Trophoblast cell (in vitro differentiated cells and primary cell): Measurements from ENCODE around the gene CCDC154.

ENCODE experiments used
- DNase-seq, 2 donors: peaks; one replicate each; pipeline ENCODE4 v3.0.0-alpha.2; 2016
- H2AFZ ChIP-seq: 2 replicates; pipeline ENCODE4 v1.6.1; 2013; ENCODE audit warnings: low read length, moderate library complexity, mild to moderate bottlenecking; ENCODE audit not compliant: insufficient read depth, poor library complexity
- H2AK5ac ChIP-seq: 2 replicates; pipeline ENCODE4 v1.6.1; 2013; ENCODE audit warnings: mild to moderate bottlenecking, low read length
- H2BK120ac ChIP-seq: 2 replicates; pipeline ENCODE4 v1.6.1; 2013; ENCODE audit warnings: low read length, mild to moderate bottlenecking, moderate library complexity; ENCODE audit not compliant: insufficient read depth, poor library complexity
- H2BK12ac ChIP-seq: 2 replicates; pipeline ENCODE4 v1.6.1; 2013; ENCODE audit warnings: mild to moderate bottlenecking, low read length, moderate library complexity
- H2BK5ac ChIP-seq: 2 replicates; pipeline ENCODE4 v1.6.1; 2013; ENCODE audit warnings: low read length, low read depth, moderate library complexity, mild to moderate bottlenecking; ENCODE audit not compliant: poor library complexity
- H3K14ac ChIP-seq: 2 replicates; pipeline ENCODE4 v1.6.1; 2013; ENCODE audit warnings: mild to moderate bottlenecking, low read length
- H3K18ac ChIP-seq: 2 replicates; pipeline ENCODE4 v1.6.1; 2013; ENCODE audit warnings: mild to moderate bottlenecking, low read length
- H3K23ac ChIP-seq: 2 replicates; pipeline ENCODE4 v1.6.1; 2013; ENCODE audit warnings: low read length
- H3K27ac ChIP-seq: 2 replicates; pipeline ENCODE4 v1.5.1; 2013; ENCODE audit warnings: low read depth, mild to moderate bottlenecking, inconsistent platforms, low read length, moderate library complexity
- H3K27me3 ChIP-seq: 2 replicates; pipeline ENCODE4 v1.6.1; 2013; ENCODE audit warnings: inconsistent platforms, mild to moderate bottlenecking, low read length, moderate library complexity; ENCODE audit not compliant: insufficient read depth
- H3K36me3 ChIP-seq, 2 experiments: 1 replicate in 1 of 2; 2 replicates in 1 of 2; pipeline ENCODE4 v1.6.1; 2013; ENCODE audit warnings: low read length in 2 of 2, mild to moderate bottlenecking in 2 of 2, moderate library complexity in 1 of 2; ENCODE audit not compliant: insufficient read depth in 2 of 2, control insufficient read depth in 1 of 2
- H3K4ac ChIP-seq: 2 replicates; pipeline ENCODE4 v1.6.1; 2013; ENCODE audit warnings: low read depth, mild to moderate bottlenecking, low read length, moderate library complexity
- H3K4me1 ChIP-seq, 2 experiments: 1 replicate in 1 of 2; 2 replicates in 1 of 2; pipeline ENCODE4 v1.6.1; 2013; ENCODE audit warnings: low read length in 2 of 2, mild to moderate bottlenecking in 2 of 2, moderate library complexity in 1 of 2; ENCODE audit not compliant: insufficient read depth in 2 of 2, control insufficient read depth in 1 of 2
- H3K4me2 ChIP-seq: 2 replicates; pipeline ENCODE4 v1.6.1; 2013; ENCODE audit warnings: inconsistent platforms, mild to moderate bottlenecking, low read length, moderate library complexity
- H3K4me3 ChIP-seq: 2 replicates; pipeline ENCODE4 v1.5.1; 2013; ENCODE audit warnings: mild to moderate bottlenecking, low read depth, low read length, inconsistent platforms
- H3K79me1 ChIP-seq: one replicate; pipeline ENCODE4 v1.6.1; 2013; ENCODE audit warnings: low read length
- H3K79me2 ChIP-seq: 2 replicates; pipeline ENCODE4 v1.6.1; 2013; ENCODE audit warnings: low read length, mild to moderate bottlenecking; ENCODE audit not compliant: control insufficient read depth, insufficient read depth, poor library complexity
- H3K9ac ChIP-seq: 2 replicates; pipeline ENCODE4 v1.6.1; 2013; ENCODE audit warnings: mild to moderate bottlenecking, low read length
- H3K9me3 ChIP-seq: 2 replicates; pipeline ENCODE4 v1.6.1; 2013; ENCODE audit warnings: low read depth, mild to moderate bottlenecking, control low read depth, inconsistent platforms, low read length; ENCODE audit not compliant: insufficient read depth
- H4K12ac ChIP-seq: 2 replicates; pipeline ENCODE4 v1.6.1; 2013; ENCODE audit warnings: low read depth, mild to moderate bottlenecking, low read length, moderate library complexity
- H4K8ac ChIP-seq: 2 replicates; pipeline ENCODE4 v1.6.1; 2013; ENCODE audit warnings: low read depth, mild to moderate bottlenecking, low read length, moderate library complexity
- H4K91ac ChIP-seq: one replicate; pipeline ENCODE4 v1.6.1; 2013; ENCODE audit warnings: low read depth, mild to moderate bottlenecking, low read length, moderate library complexity
- WGBS: extraction: QIAGEN DNeasy Blood & Tissue Kit; methylation state at CpG from one replicate; pipeline ENCODE4 v1.1.7; 2013; ENCODE audit warnings: missing lambda C conversion rate; ENCODE audit not compliant: insufficient read length, insufficient coverage; ENCODE audit errors: extremely low coverage; 5-methylcytosine and 5-hydroxymethylcytosine counted together

CCDC154 gene

DNA sequence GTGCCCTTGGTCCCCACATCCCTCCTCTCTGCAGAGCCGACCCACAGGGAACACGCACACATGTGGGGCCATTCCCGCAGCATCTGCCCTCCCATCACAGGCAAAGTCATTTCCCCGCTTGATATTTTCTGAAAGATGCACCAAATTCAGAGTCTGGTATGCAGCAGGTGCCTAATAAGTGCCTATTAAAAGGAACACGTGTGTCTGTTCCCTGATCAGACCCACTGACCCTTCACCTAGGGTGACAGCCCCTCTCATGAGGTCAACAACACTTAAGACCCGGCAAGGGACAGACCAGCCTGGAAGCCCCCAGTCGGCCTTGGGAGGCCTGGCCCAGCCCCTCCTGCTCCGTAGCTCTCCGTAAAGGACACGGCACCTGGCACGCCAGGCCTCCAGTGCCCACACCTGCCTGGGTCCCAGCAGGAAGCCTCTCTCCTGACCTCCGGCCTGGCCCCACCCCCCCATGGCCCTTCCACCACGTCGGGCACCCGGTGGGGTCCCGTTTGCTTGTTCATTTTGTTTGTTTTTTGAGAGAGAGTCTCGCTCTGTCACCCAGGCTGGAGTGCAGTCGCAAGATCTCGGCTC, 49.9 kb downstream of the CCDC154 start:
- Histone ChIP-seq H2AK5ac (no peak overlapping the region), H3K36me3 (peaks cover 38 to 41% of the 10 kb centered on the region in 2 experiments), H3K14ac (no peak overlapping the region), H3K4me3 (no peak overlapping the region), H3K27me3 (no peaks in the 10 kb centered on the region), H2BK5ac (no peak overlapping the region), H3K79me2 (no peaks in the 10 kb centered on the region), H4K12ac (no peak overlapping the region), H2AFZ (no peak overlapping the region), H3K9ac (no peak overlapping the region), H3K18ac (no peak overlapping the region), H3K9me3 (peaks cover 1% of the 10 kb centered on the region), H4K91ac (no peak overlapping the region), H3K23ac (no peak overlapping the region), H3K4me2 (no peak overlapping the region), H3K4ac (no peak overlapping the region), H2BK120ac (no peak overlapping the region), H3K79me1 (no peaks in the 10 kb centered on the region), H3K27ac (no peak overlapping the region), H3K4me1 (no peaks in the 10 kb centered on the region), H2BK12ac (no peak overlapping the region), H4K8ac (no peak overlapping the region)
- no peak for DNase-seq
- no CpG with 5 or more reads among the region's 19 CpGs for WGBS

- DNase-seq: no peak
- peaks cover 31 to 33% of the 10 kb centered on the region in 2 experiments for H3K36me3 ChIP-seq
- H3K27ac ChIP-seq: no peak overlapping the region
- H3K4me3 ChIP-seq: no peak overlapping the region
- no peak overlapping the region for H2BK5ac ChIP-seq
- H3K14ac ChIP-seq: no peak overlapping the region
- H2AK5ac ChIP-seq: no peak overlapping the region
- H4K8ac ChIP-seq: no peak overlapping the region
- no peak overlapping the region for H3K23ac ChIP-seq
- H3K9ac ChIP-seq: no peak overlapping the region
- no CpG with 5 or more reads among the region's 21 CpGs for WGBS
- H3K4me2 ChIP-seq: no peak overlapping the region
- no peaks in the 10 kb centered on the region for H3K4me1 ChIP-seq
- H3K79me1 ChIP-seq: no peaks in the 10 kb centered on the region
- H3K79me2 ChIP-seq: no peaks in the 10 kb centered on the region
- H2BK120ac ChIP-seq: no peak overlapping the region
- H3K18ac ChIP-seq: no peak overlapping the region
- H4K91ac ChIP-seq: no peak overlapping the region
- H3K9me3 ChIP-seq: peaks cover 1% of the 10 kb centered on the region
- H4K12ac ChIP-seq: no peak overlapping the region
- H2BK12ac ChIP-seq: no peak overlapping the region
- H3K4ac ChIP-seq: no peak overlapping the region
- no peaks in the 10 kb centered on the region for H3K27me3 ChIP-seq
- H2AFZ ChIP-seq: no peak overlapping the region
Observed at GRCh38 chr16:1393613-1394176, 50.7 kb downstream of the CCDC154 start.

GRCh38 chr16:1392826-1393225, 51.5 kb downstream of the CCDC154 start:
- no peak overlapping the region for H2BK5ac ChIP-seq

DNA sequence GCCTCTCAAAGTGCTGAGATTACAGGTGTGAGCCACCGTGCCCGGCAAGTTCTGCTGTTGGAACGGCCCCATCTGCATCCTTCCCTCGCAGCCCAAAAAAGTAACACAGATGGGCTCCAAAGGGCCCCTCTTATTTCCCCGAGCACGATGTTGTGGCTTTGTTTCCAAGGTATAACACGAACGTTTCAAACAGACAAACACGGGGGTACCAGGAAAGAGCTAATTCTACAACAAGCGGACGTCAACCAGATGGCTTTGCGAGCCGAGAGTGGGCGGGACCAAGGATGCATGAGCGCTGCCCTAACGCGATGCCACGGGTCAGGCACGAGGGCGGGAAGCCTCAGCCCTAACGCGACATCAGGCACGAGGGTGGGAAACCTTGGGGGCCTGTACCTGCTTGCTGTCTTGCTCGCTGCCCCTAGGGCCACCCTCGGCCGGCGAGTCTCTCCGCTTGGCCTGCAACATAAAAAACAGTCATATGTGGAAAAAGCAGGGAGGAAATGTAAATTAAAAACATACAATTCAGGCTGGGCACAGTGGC, 54.0 kb downstream of the CCDC154 start:
- WGBS: no CpG with 5 or more reads among the region's 28 CpGs
- no peaks in the 10 kb centered on the region for H3K79me1 ChIP-seq
- no peak overlapping the region for H2AK5ac ChIP-seq

More at GRCh38 chr16:1392826-1393225, 51.5 kb downstream of the CCDC154 start:
- no peak overlapping the region for H3K27ac ChIP-seq
- H3K9ac ChIP-seq: no peak overlapping the region
- DNase-seq: no peak
- H3K36me3 ChIP-seq: peaks cover 35 to 38% of the 10 kb centered on the region in 2 experiments
- peaks cover 4% of the 10 kb centered on the region for H3K9me3 ChIP-seq
- H3K4ac ChIP-seq: no peak overlapping the region
- H3K4me3 ChIP-seq: no peak overlapping the region
- no peaks in the 10 kb centered on the region for H3K79me1 ChIP-seq
- H3K23ac ChIP-seq: no peak overlapping the region
- no peak overlapping the region for H2AK5ac ChIP-seq
- H3K79me2 ChIP-seq: no peaks in the 10 kb centered on the region
- no peak overlapping the region for H4K91ac ChIP-seq
- H2BK12ac ChIP-seq: no peak overlapping the region
- no CpG with 5 or more reads among the region's 17 CpGs for WGBS
- H3K14ac ChIP-seq: no peak overlapping the region
- H3K4me1 ChIP-seq: no peaks in the 10 kb centered on the region
- H2AFZ ChIP-seq: no peak overlapping the region
- H3K18ac ChIP-seq: no peak overlapping the region
- no peak overlapping the region for H4K8ac ChIP-seq
- H2BK120ac ChIP-seq: no peak overlapping the region
- H3K27me3 ChIP-seq: no peaks in the 10 kb centered on the region
- no peak overlapping the region for H3K4me2 ChIP-seq
- H4K12ac ChIP-seq: no peak overlapping the region

More for the DNA sequence above, 54.0 kb downstream of the CCDC154 start:
- Histone ChIP-seq H3K9ac (no peak overlapping the region), H3K23ac (no peak overlapping the region), H3K4ac (no peak overlapping the region), H3K14ac (no peak overlapping the region), H2BK5ac (no peak overlapping the region), H3K4me2 (no peak overlapping the region), H3K4me3 (no peak overlapping the region), H2BK120ac (no peak overlapping the region), H3K9me3 (peaks cover 4% of the 10 kb centered on the region), H3K27me3 (no peaks in the 10 kb centered on the region), H3K79me2 (no peaks in the 10 kb centered on the region), H2AFZ (no peak overlapping the region), H3K36me3 (peaks cover 27 to 34% of the 10 kb centered on the region in 2 experiments), H3K4me1 (no peaks in the 10 kb centered on the region), H2BK12ac (no peak overlapping the region), H3K27ac (no peak overlapping the region), H4K8ac (no peak overlapping the region), H4K91ac (no peak overlapping the region), H4K12ac (no peak overlapping the region), H3K18ac (no peak overlapping the region)
- DNase-seq: no peak
